HG03521 (cell line): Measurements from ENCODE around the gene DCAF7.

ENCODE experiments used
- ATAC-seq: cut with Tn5 transposase; IDR thresholded peaks from one replicate; pipeline ENCODE4 v1.9.1; 2021; ENCODE audit warnings: mild to moderate bottlenecking, moderate library complexity; ENCODE audit not compliant: unreplicated experiment

Gene DCAF7

GRCh38 chr17:63623786-63624530, 73.7 kb downstream of the DCAF7 start:
- ATAC-seq = no peak

- ATAC-seq = no peak
Measured at GRCh38 chr17:63624531-63624880, 74.2 kb downstream of the DCAF7 start.

- ATAC-seq = no peak
Measured at GRCh38 chr17:63626551-63627180, 76.4 kb downstream of the DCAF7 start.

- no peak for ATAC-seq
Measured at GRCh38 chr17:63629627-63630026, 79.3 kb downstream of the DCAF7 start.

- no peak for ATAC-seq
Measured at GRCh38 chr17:63631062-63631461, 80.8 kb downstream of the DCAF7 start.

- no peak for ATAC-seq
Measured at GRCh38 chr17:63631626-63632025, 81.3 kb downstream of the DCAF7 start.

- no peak for ATAC-seq
Measured at GRCh38 chr17:63633742-63634141, 83.5 kb downstream of the DCAF7 start.

- no peak for ATAC-seq
Measured at GRCh38 chr17:63634163-63634562, 83.9 kb downstream of the DCAF7 start.

GRCh38 chr17:63634816-63635215, 84.5 kb downstream of the DCAF7 start:
- no peak for ATAC-seq

- ATAC-seq = no peak
Measured at GRCh38 chr17:63635290-63635689, 85.0 kb downstream of the DCAF7 start.

- ATAC-seq = no peak
Measured at GRCh38 chr17:63635787-63636186, 85.5 kb downstream of the DCAF7 start.

- no peak for ATAC-seq
Measured at GRCh38 chr17:63639125-63639524, 88.8 kb downstream of the DCAF7 start.

- ATAC-seq = no peak
Measured at GRCh38 chr17:63640038-63640437, 89.8 kb downstream of the DCAF7 start.

GRCh38 chr17:63641692-63642448, 91.6 kb downstream of the DCAF7 start:
- no peak for ATAC-seq
